ENCODE measurements around the gene NCOA7.

The NCOA7 gene

GRCh38 chr6:125854355-125854754 is 63.6 kb downstream of the NCOA7 start:
- Histone ChIP-seq H3K9me3 (no peaks in the 10 kb centered on the region), H3K27ac (no peak overlapping the region), H3K27me3 (no peaks in the 10 kb centered on the region), H3K36me3 (peaks cover 0 to 16% (median 15%) of the 10 kb centered on the region in 3 donors), H3K4me3 (no peak overlapping the region), H3K4me1 (no peaks in the 10 kb centered on the region)
- no peak for DNase-seq
- TF ChIP-seq CTCF (IDR thresholded peaks at IDR 0.05) = no peak
- intact Hi-C loops (cut with DNase I; ENCODE audit: low total_unique reads) = no loop called here

- Histone ChIP-seq H3K27me3 (no peaks in the 10 kb centered on the region), H3K9me3 (no peaks in the 10 kb centered on the region), H3K4me3 (no peak overlapping the region), H3K4me1 (no peaks in the 10 kb centered on the region), H3K36me3 (peaks cover 0 to 16% (median 15%) of the 10 kb centered on the region in 3 donors), H3K27ac (no peak overlapping the region)
- no peak for TF ChIP-seq CTCF (IDR thresholded peaks at IDR 0.05)
- intact Hi-C loops (cut with DNase I; ENCODE audit: low total_unique reads) = no loop called here
- no peak for DNase-seq
These were observed 65.0 kb downstream of the NCOA7 start for GRCh38 chr6:125855783-125856182.

- Histone ChIP-seq H3K4me3 (no peak overlapping the region), H3K27me3 (no peaks in the 10 kb centered on the region), H3K4me1 (no peaks in the 10 kb centered on the region), H3K36me3 (peaks cover 0 to 16% (median 15%) of the 10 kb centered on the region in 3 donors), H3K27ac (no peak overlapping the region), H3K9me3 (no peaks in the 10 kb centered on the region)
- intact Hi-C loops (cut with DNase I; ENCODE audit: low total_unique reads) = no loop called here
- TF ChIP-seq CTCF (IDR thresholded peaks at IDR 0.05) = no peak
- no peak for DNase-seq
These were observed 67.1 kb downstream of the NCOA7 start for GRCh38 chr6:125857846-125858245.

DNA sequence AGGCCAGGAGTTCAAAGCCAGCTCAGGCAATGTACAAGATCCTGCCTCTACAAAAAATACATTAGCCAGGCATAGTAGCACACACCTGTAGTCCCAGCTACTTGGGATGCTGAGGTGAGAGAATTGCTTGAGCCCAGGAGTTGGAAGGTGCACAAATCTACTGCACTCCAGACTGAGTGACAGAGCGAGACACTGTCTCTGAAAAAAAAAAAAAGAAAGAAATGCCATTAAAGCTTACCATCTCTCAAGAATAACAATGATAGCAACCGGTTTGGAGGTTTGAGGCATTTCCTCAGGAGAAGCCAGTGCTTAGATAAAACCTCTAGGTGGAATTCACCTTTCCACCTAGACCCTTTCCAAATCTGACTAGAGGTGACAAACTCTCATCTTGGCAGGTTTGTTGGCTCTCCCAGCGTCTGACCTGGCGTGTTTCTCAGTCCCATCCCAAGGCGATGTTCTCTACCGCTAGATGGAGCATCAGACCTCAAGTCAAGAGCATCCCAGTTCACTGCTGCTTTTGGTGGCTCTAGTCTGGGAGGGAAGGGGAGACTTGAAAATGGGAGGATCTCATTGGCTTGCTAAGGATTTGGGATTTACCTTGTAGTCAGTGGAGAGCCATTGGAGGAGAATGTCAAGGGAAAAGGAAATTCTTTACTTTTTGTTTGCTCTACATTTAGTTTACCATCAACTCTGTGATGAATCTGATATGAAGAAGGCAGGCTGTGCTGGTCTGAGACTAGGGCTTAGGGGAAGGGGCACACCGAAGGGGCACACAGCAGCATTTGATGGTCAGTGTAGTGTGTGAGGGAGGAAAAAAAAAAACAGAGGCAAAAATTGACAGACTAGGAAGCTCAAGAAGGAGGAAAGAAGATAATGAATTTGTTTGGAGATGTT is 67.9 kb downstream of the NCOA7 start:
- intact Hi-C loops (cut with DNase I; ENCODE audit: low total_unique reads) = no loop called here
- peak in 1 of 2 donors; percentile 36 for DNase-seq
- peak; percentile 51 to 57 for TF ChIP-seq CTCF (IDR thresholded peaks at IDR 0.05)

GRCh38 chr6:125859727-125860126 is 69.0 kb downstream of the NCOA7 start:
- no peak for DNase-seq
- H3K27ac ChIP-seq = no peak overlapping the region
- intact Hi-C loops (cut with DNase I; ENCODE audit: low total_unique reads) = no loop called here
- no peak for TF ChIP-seq CTCF (IDR thresholded peaks at IDR 0.05)
- no peaks in the 10 kb centered on the region for H3K4me1 ChIP-seq
- no peaks in the 10 kb centered on the region for H3K9me3 ChIP-seq
- no peak overlapping the region for H3K4me3 ChIP-seq
- no peaks in the 10 kb centered on the region for H3K27me3 ChIP-seq
- peaks cover 0 to 16% (median 15%) of the 10 kb centered on the region in 3 donors for H3K36me3 ChIP-seq

More for the DNA sequence above, 67.9 kb downstream of the NCOA7 start:
- H3K9me3 ChIP-seq = no peaks in the 10 kb centered on the region
- no peak overlapping the region for H3K27ac ChIP-seq
- no peaks in the 10 kb centered on the region for H3K27me3 ChIP-seq
- H3K4me1 ChIP-seq = no peaks in the 10 kb centered on the region
- no peak overlapping the region for H3K4me3 ChIP-seq
- H3K36me3 ChIP-seq = peaks cover 0 to 16% (median 15%) of the 10 kb centered on the region in 3 donors

Data from tibial artery (tissue), 4 donors.